Measurements from ENCODE around the gene BTBD9.

The BTBD9 gene

DNA sequence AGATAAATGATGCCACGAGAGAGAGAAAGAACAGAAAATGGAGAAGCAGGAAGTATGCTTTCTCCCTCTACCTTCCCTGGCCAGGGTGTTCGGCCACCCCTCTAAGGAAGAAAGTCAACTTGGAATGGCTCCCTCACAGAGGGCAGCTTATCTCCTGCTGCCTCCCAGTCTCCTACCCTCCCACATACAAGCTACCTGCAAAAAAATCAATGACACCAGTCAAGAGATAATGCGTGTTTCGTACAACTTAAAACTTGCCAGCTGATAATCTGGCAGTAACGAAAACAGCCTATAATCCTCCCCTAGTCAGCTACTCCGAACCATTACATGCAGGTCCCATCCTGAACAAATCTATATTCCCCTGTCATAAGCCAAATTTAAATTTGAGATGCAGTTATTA, 61.7 kb downstream of the BTBD9 start:
- Histone ChIP-seq H3K27me3 (ENCODE audit: insufficient read depth, low read length, poor library complexity) (no peaks in the 10 kb centered on the region), H4K20me1 (ENCODE audit: insufficient read depth, low read length) (no peaks in the 10 kb centered on the region), H3K79me2 (ENCODE audit: insufficient read depth, low read length) (no peaks in the 10 kb centered on the region), H3K9ac (ENCODE audit: low read depth, low read length) (no peak overlapping the region), H2AFZ (ENCODE audit: low read depth, low read length) (no peak overlapping the region), H3K9me3 (ENCODE audit: insufficient read depth, low read length, severe bottlenecking) (no peaks in the 10 kb centered on the region), H3K4me2 (ENCODE audit: insufficient read depth, low read length) (no peak overlapping the region), H3K4me1 (ENCODE audit: insufficient read depth, low read length) (no peaks in the 10 kb centered on the region), H3K4me3 (ENCODE audit: low read depth in 1 of 2, low read length in 2 of 2) (no peak overlapping the region), H3K27ac (ENCODE audit: low read length) (no peak overlapping the region), H3K36me3 (ENCODE audit: insufficient read depth, low read length) (0 out of 2 replicates have a peak, but pooled peaks cover 2% of the 10 kb centered on the region)
- no peak for DNase-seq
- no peak for TF ChIP-seq EZH2 (IDR thresholded peaks at IDR 0.05; ENCODE audit: borderline replicate concordance, low read depth, low read length, severe bottlenecking)
- TF ChIP-seq, protein P1, sequence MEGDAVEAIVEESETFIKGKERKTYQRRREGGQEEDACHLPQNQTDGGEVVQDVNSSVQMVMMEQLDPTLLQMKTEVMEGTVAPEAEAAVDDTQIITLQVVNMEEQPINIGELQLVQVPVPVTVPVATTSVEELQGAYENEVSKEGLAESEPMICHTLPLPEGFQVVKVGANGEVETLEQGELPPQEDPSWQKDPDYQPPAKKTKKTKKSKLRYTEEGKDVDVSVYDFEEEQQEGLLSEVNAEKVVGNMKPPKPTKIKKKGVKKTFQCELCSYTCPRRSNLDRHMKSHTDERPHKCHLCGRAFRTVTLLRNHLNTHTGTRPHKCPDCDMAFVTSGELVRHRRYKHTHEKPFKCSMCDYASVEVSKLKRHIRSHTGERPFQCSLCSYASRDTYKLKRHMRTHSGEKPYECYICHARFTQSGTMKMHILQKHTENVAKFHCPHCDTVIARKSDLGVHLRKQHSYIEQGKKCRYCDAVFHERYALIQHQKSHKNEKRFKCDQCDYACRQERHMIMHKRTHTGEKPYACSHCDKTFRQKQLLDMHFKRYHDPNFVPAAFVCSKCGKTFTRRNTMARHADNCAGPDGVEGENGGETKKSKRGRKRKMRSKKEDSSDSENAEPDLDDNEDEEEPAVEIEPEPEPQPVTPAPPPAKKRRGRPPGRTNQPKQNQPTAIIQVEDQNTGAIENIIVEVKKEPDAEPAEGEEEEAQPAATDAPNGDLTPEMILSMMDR (IDR thresholded peaks at IDR 0.05; ENCODE audit: borderline replicate concordance, extremely low read depth, low read length, poor library complexity, severe bottlenecking) = no peak
- no peak for ATAC-seq (ENCODE audit: insufficient read depth, low read depth)

DNA sequence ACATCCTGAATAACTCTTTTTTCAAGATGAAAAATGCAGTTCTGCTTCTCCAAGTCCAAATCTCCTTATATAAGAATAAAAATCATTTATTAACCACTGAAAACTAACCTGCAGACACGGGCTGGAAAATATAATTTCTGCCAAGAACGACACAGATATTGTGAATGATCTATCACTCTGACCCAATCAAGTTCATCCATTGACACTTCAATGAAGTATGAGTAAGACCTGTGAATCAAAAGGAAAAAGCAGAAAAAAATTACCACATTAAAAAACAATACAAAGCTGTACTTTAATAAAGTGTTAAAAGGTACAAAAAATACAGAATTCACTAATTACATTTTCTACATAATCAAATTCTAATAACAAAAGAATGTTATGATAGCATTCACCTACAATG, 62.2 kb downstream of the BTBD9 start:
- no peaks in the 10 kb centered on the region for H3K79me2 ChIP-seq (ENCODE audit: insufficient read depth, low read length)
- ATAC-seq (ENCODE audit: insufficient read depth, low read depth) = no peak
- H3K9me3 ChIP-seq (ENCODE audit: insufficient read depth, low read length, severe bottlenecking) = no peaks in the 10 kb centered on the region
- no peaks in the 10 kb centered on the region for H4K20me1 ChIP-seq (ENCODE audit: insufficient read depth, low read length)
- TF ChIP-seq, protein P1 (IDR thresholded peaks at IDR 0.05; ENCODE audit: borderline replicate concordance, extremely low read depth, low read length, poor library complexity, severe bottlenecking) = no peak
- TF ChIP-seq EZH2 (IDR thresholded peaks at IDR 0.05; ENCODE audit: borderline replicate concordance, low read depth, low read length, severe bottlenecking) = no peak
- H3K27ac ChIP-seq (ENCODE audit: low read length) = no peak overlapping the region
- no peak overlapping the region for H3K4me2 ChIP-seq (ENCODE audit: insufficient read depth, low read length)
- no peaks in the 10 kb centered on the region for H3K4me1 ChIP-seq (ENCODE audit: insufficient read depth, low read length)
- H3K4me3 ChIP-seq (ENCODE audit: low read depth in 1 of 2, low read length in 2 of 2) = no peak overlapping the region
- H3K9ac ChIP-seq (ENCODE audit: low read depth, low read length) = no peak overlapping the region
- H3K36me3 ChIP-seq (ENCODE audit: insufficient read depth, low read length) = 0 out of 2 replicates have a peak, but pooled peaks cover 2% of the 10 kb centered on the region
- no peak for DNase-seq
- H3K27me3 ChIP-seq (ENCODE audit: insufficient read depth, low read length, poor library complexity) = no peaks in the 10 kb centered on the region
- no peak overlapping the region for H2AFZ ChIP-seq (ENCODE audit: low read depth, low read length)

DNA sequence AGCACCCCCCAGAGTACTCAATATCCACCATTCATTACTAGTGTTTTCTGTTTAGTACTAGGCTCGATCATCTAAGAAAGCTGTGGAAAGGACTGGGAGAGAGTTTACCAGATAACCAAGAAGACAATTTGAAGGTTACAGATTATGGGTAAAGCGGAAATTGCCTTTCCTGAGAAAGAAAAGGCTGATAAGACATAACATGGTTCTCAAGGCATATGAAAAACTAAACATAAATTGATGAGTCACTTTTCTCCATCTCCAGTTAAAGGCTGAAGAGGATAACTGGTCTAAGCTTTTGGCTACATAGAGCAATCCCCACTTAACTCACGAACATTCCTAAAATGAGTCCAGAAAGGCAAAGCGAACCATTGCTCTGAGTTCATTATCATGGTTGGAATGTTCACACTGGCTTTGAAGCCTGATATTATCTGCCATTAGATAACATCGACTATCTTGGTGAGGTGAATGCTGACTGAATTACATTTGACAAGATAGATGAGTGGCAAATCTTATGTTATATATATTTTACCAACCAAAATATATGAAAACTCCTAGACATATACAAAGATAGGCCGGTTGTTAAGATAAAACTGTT, 65.8 kb downstream of the BTBD9 start:
- no peak overlapping the region for H3K9ac ChIP-seq (ENCODE audit: low read depth, low read length)
- no peak overlapping the region for H2AFZ ChIP-seq (ENCODE audit: low read depth, low read length)
- H3K9me3 ChIP-seq (ENCODE audit: insufficient read depth, low read length, severe bottlenecking) = no peaks in the 10 kb centered on the region
- H3K27me3 ChIP-seq (ENCODE audit: insufficient read depth, low read length, poor library complexity) = no peaks in the 10 kb centered on the region
- no peaks in the 10 kb centered on the region for H3K79me2 ChIP-seq (ENCODE audit: insufficient read depth, low read length)
- H3K4me3 ChIP-seq (ENCODE audit: low read depth in 1 of 2, low read length in 2 of 2) = no peak overlapping the region
- no peak for TF ChIP-seq EZH2 (IDR thresholded peaks at IDR 0.05; ENCODE audit: borderline replicate concordance, low read depth, low read length, severe bottlenecking)
- TF ChIP-seq, protein P1 (IDR thresholded peaks at IDR 0.05; ENCODE audit: borderline replicate concordance, extremely low read depth, low read length, poor library complexity, severe bottlenecking) = no peak
- H3K4me2 ChIP-seq (ENCODE audit: insufficient read depth, low read length) = no peak overlapping the region
- H3K27ac ChIP-seq (ENCODE audit: low read length) = no peak overlapping the region
- DNase-seq = no peak
- peaks cover 5% of the 10 kb centered on the region; the same call in 1 of the 2 replicates for H3K4me1 ChIP-seq (ENCODE audit: insufficient read depth, low read length)
- ATAC-seq (ENCODE audit: insufficient read depth, low read depth) = no peak
- no peaks in the 10 kb centered on the region for H3K36me3 ChIP-seq (ENCODE audit: insufficient read depth, low read length)
- no peaks in the 10 kb centered on the region for H4K20me1 ChIP-seq (ENCODE audit: insufficient read depth, low read length)

Measured in DND-41 (cell line).